Left lung (tissue), 14 donors: ENCODE results near the gene ASS1. TPM values are rescaled to one million over a fixed set of nuclear protein-coding genes. Genes with fewer than 3 reads are reported as not detected.

Source experiments
- ATAC-seq: fragments of 200-7000 bp; cut with Tn5 transposase; one replicate; pipeline ENCODE4 v1.9.1; 2020; ENCODE audit warnings: moderate library complexity
- DNase-seq, 4 donors: peaks; one replicate each; pipeline ENCODE4 v3.0.0-alpha.2; 2013 to 2020
- H3K27ac ChIP-seq, 2 donors: fragments of 200-600 bp; sonication (generic) in 1 of 2; one replicate each; pipeline versions ENCODE4 v1.5.0 to v1.8.0; 2020 to 2021
- H3K27me3 ChIP-seq, 2 donors: fragments of 200-600 bp; sonication (generic) in 1 of 2; one replicate each; pipeline versions ENCODE4 v1.5.0 to v1.8.0; 2020 to 2021
- H3K36me3 ChIP-seq, 2 donors: fragments of 200-600 bp; sonication (generic) in 1 of 2; one replicate each; pipeline versions ENCODE4 v1.5.0 to v1.8.0; 2020 to 2021
- H3K4me1 ChIP-seq, 2 donors: fragments of 200-600 bp; one replicate each; pipeline ENCODE4 v1.8.0; 2021
- H3K4me3 ChIP-seq, 2 donors: fragments of 200-600 bp; sonication (generic) in 1 of 2; one replicate each; pipeline versions ENCODE4 v1.5.0 to v1.8.0; 2020 to 2021; ENCODE audit warnings: mild to moderate bottlenecking in 1 of 2
- H3K9me3 ChIP-seq, 2 donors: fragments of 200-600 bp; sonication (generic) in 1 of 2; one replicate each; pipeline versions ENCODE4 v1.5.0 to v1.8.0; 2020 to 2021
- CTCF ChIP-seq, 2 donors: fragments of 200-600 bp; sonication (generic) in 1 of 2; IDR thresholded peaks; one replicate each; pipeline versions ENCODE4 v1.5.0 to v1.8.0; 2021; ENCODE audit warnings: antibody characterized with exemption in 2 of 2
- intact Hi-C, 2 donors: fragments of 100-400 bp; cut with DNase I; formaldehyde crosslinking; loops; one replicate each; pipeline versions ENCODE4 v1.11.2 to v1.14.2; 2022
- long read RNA-seq, 12 donors: library from polyadenylated mRNA in 2 of 12; unstranded in 2 of 12; transcript quantifications; one replicate each; pipeline ENCODE4 v2.0.0 and lab custom pipeline, GENCODE V29; 2019 to 2026
- polyA plus RNA-seq, 6 donors: library from polyadenylated mRNA; unstranded; fragments of 120-200 nt; gene quantifications; one replicate each; pipeline ENCODE4 v1.2.1, GENCODE V29; 2013; ENCODE audit not compliant: insufficient read length in 6 of 6
- total RNA-seq, 2 donors: library from RNA; stranded (reverse); fragmentation: NEBNext Ultra II Directional; extraction: Animal tissue kit (Norgen Biotek cat#: 25700); gene quantifications; one replicate each; pipeline ENCODE4 v1.2.1, GENCODE V29; 2021
- donor health status: DM: no; HTN: yes; CAD: no.
- donor health status: DM: no; HTN: no; CAD: no.

ASS1 gene
- total RNA-seq (10 to 100 TPM; 76.7 to 99.7 TPM), polyA plus RNA-seq (10 to 100 TPM; 11.9 to 36.6 (median 20.5) TPM)
- long read RNA-seq, donor 1, transcript ASS1-201 (15 exons, 1,564 nt), result major isoform, 11 of 16 reads
- long read RNA-seq, donor 1, partial matches to known transcripts, result 0 of 16 reads
- long read RNA-seq, donor 1, other reads (novel, unspliced or antisense), result 5 of 16 reads
- long read RNA-seq, donor 2, partial matches to known transcripts, result 0 of 4 reads
- long read RNA-seq, donor 2, other reads (novel, unspliced or antisense), result 0 of 4 reads
- long read RNA-seq, donor 3, partial matches to known transcripts, result 0 of 2 reads
- long read RNA-seq, donor 3, other reads (novel, unspliced or antisense), result 0 of 2 reads
- long read RNA-seq, donor 4, transcript ASS1-201 (15 exons, 1,564 nt), result major isoform, 77 of 87 reads
- long read RNA-seq, donor 4, partial matches to known transcripts, result 8 of 87 reads
- long read RNA-seq, donor 4, other reads (novel, unspliced or antisense), result 2 of 87 reads
- long read RNA-seq, donor 5, transcript ASS1-201 (15 exons, 1,564 nt), result major isoform, 8 of 8 reads
- long read RNA-seq, donor 5, partial matches to known transcripts, result 0 of 8 reads
- long read RNA-seq, donor 5, other reads (novel, unspliced or antisense), result 0 of 8 reads
- long read RNA-seq, donor 6, partial matches to known transcripts, result 0 of 2 reads
- long read RNA-seq, donor 6, other reads (novel, unspliced or antisense), result 0 of 2 reads
- long read RNA-seq, donor 7, partial matches to known transcripts, result 0 of 2 reads
- long read RNA-seq, donor 7, other reads (novel, unspliced or antisense), result 0 of 2 reads
- long read RNA-seq, donor 8, transcript ASS1-201 (15 exons, 1,564 nt), result major isoform, 8 of 8 reads
- long read RNA-seq, donor 8, partial matches to known transcripts, result 0 of 8 reads
- long read RNA-seq, donor 8, other reads (novel, unspliced or antisense), result 0 of 8 reads
- long read RNA-seq, donor 9, result 0 reads
- long read RNA-seq, donor 10, transcript ASS1-201 (15 exons, 1,564 nt), result major isoform, 93 of 106 reads
- long read RNA-seq, donor 10, partial matches to known transcripts, result 9 of 106 reads
- long read RNA-seq, donor 10, other reads (novel, unspliced or antisense), result 2 of 106 reads
- long read RNA-seq, donor 11, transcript ASS1-201 (15 exons, 1,564 nt), result major isoform, 10 of 15 reads
- long read RNA-seq, donor 11, partial matches to known transcripts, result 5 of 15 reads
- long read RNA-seq, donor 11, other reads (novel, unspliced or antisense), result 0 of 15 reads
- long read RNA-seq, donor 12, transcript ASS1-201 (15 exons, 1,564 nt), result major isoform, 12 of 13 reads
- long read RNA-seq, donor 12, partial matches to known transcripts, result 0 of 13 reads
- long read RNA-seq, donor 12, other reads (novel, unspliced or antisense), result 0 of 13 reads

GRCh38 chr9:130444565-130445221 is at the start of gene ASS1:
ASS1 (plus strand) TSS chr9:130444961; CDS start chr9:130452229, 7,268 bp downstream.
- peaks cover 0 to 34% of the 10 kb centered on the region in 2 donors for H3K27me3 ChIP-seq
- no peak for TF ChIP-seq CTCF (IDR thresholded peaks at IDR 0.05)
- peak within 1 kb of the TSS; percentile 72 to 80 for H3K27ac ChIP-seq
- peak; percentile 87 for ATAC-seq
- peak in 3 of 4 donors; percentile 54 to 91 (median 83) for DNase-seq
- H3K9me3 ChIP-seq, result peaks cover 0 to 18% of the 10 kb centered on the region in 2 donors
- peaks cover 33 to 45% of the 10 kb centered on the region in 2 donors for H3K4me1 ChIP-seq
- peak within 1 kb of the TSS; percentile 53 to 59 for H3K4me3 ChIP-seq
- intact Hi-C loops, result no loop called here
- no peaks in the 10 kb centered on the region for H3K36me3 ChIP-seq

GRCh38 chr9:130395810-130396435 is 48.8 kb upstream of the ASS1 start:
- TF ChIP-seq CTCF (IDR thresholded peaks at IDR 0.05), result no peak

GRCh38 chr9:130396581-130396980 is 48.2 kb upstream of the ASS1 start:
- Histone ChIP-seq H3K27me3 (peaks cover 0 to 5% of the 10 kb centered on the region in 2 donors), H3K4me3 (no peak overlapping the region), H3K36me3 (no peaks in the 10 kb centered on the region), H3K4me1 (no peaks in the 10 kb centered on the region), H3K9me3 (no peaks in the 10 kb centered on the region), H3K27ac (no peak overlapping the region)
- DNase-seq (no peak), ATAC-seq (no peak)
- TF ChIP-seq CTCF (IDR thresholded peaks at IDR 0.05), result no peak
- intact Hi-C loops, result no loop called here

More at GRCh38 chr9:130395810-130396435, 48.8 kb upstream of the ASS1 start:
- H3K4me1 ChIP-seq, result no peaks in the 10 kb centered on the region
- no peak overlapping the region for H3K4me3 ChIP-seq
- no peaks in the 10 kb centered on the region for H3K36me3 ChIP-seq
- H3K27me3 ChIP-seq, result peaks cover 0 to 5% of the 10 kb centered on the region in 2 donors
- intact Hi-C loops, result no loop called here
- H3K9me3 ChIP-seq, result no peaks in the 10 kb centered on the region
- H3K27ac ChIP-seq, result no peak overlapping the region
- DNase-seq, result no peak
- no peak for ATAC-seq

- Histone ChIP-seq H3K9me3 (no peaks in the 10 kb centered on the region), H3K4me3 (no peak overlapping the region), H3K27me3 (no peaks in the 10 kb centered on the region), H3K27ac (no peak overlapping the region), H3K36me3 (no peaks in the 10 kb centered on the region), H3K4me1 (no peaks in the 10 kb centered on the region)
- DNase-seq, result no peak
- intact Hi-C loops, result no loop called here
- TF ChIP-seq CTCF (IDR thresholded peaks at IDR 0.05), result no peak
- no peak for ATAC-seq
These were observed 46.1 kb upstream of the ASS1 start for GRCh38 chr9:130398487-130399240.
